ENCODE results near the gene CHD9NB.

GRCh38 chr16:53018834-53019416 lies 33.8 kb downstream of the CHD9NB start:
- TF ChIP-seq EZH2 (IDR thresholded peaks at IDR 0.05; ENCODE audit: insufficient read depth, poor library complexity, severe bottlenecking): no peak
- TF ChIP-seq EZH2phosphoT487 (IDR thresholded peaks at IDR 0.05; ENCODE audit: insufficient read depth, low read depth): no peak
